ENCODE data around the gene FOCAD. TPM values are rescaled to one million over a fixed set of nuclear protein-coding genes. Genes with fewer than 3 reads are reported as not detected.

The FOCAD gene
- polyA plus RNA-seq, 4 donors, result 3.5 to 14.9 (median 6.9) TPM

DNA sequence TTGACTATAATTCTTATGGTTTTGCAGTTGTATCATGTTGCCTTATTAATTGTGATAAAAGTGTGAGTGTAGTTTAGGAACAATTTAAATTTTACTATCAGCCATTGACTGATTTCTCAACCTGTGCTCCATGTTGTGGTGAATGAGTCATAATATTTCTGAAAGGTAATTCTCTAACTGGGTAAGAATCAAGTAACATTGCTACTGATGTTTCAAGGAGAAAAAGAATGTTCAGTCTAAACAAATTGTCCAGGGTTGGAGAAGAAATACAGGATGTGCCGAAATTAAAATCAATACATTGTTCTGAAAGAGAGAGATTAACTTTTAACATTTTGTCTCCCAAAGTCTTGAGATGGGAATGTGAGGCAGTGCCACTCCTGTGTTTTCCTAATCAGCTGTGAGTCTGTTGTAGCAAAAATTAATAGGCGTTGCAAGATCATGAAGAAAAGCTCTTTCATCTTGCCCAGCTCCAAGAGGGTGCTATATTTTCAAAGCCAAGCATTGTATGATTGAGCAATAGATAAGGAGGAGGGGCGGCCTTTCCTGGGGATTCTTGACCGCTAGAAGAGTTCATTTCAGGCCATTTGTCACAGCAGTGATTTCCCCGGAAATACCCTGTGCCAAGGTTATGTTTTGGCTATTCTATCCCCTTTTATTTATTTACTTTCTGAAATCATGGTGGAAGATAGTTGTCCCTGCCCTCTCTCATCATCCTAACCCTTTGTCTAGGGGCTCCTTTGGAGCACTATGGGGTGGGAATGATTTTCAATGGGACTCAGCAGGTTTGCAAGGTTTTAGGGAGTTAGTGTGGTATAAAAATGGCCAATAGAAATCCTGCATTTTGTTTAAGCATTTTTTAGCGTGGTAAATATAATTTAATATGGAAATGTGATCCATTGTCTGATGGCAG lies 151.6 kb downstream of the FOCAD start:
- Histone ChIP-seq H3K27me3 (ENCODE audit: control insufficient read depth in 3 of 3, insufficient read depth in 3 of 3, low read length in 3 of 3) (no peaks in the 10 kb centered on the region), H3K27ac (ENCODE audit: low read depth in 1 of 3, low read length in 2 of 3) (no peak overlapping the region), H3K9me3 (ENCODE audit: control insufficient read depth in 2 of 2, insufficient read depth in 1 of 2, low read depth in 1 of 2, low read length in 1 of 2) (no peaks in the 10 kb centered on the region), H3K36me3 (ENCODE audit: control insufficient read depth in 3 of 3, insufficient read depth in 2 of 3, low read depth in 1 of 3, low read length in 3 of 3) (no peaks in the 10 kb centered on the region), H3K4me1 (ENCODE audit: control insufficient read depth in 3 of 3, insufficient read depth in 2 of 3, low read depth in 1 of 3, low read length in 2 of 3) (no peaks in the 10 kb centered on the region), H3K4me3 (ENCODE audit: low read depth in 1 of 3, low read length in 3 of 3) (no peak overlapping the region)
- FAIRE-seq, result peak; percentile 67
- WGBS, 3 donors, result 69 to 89% (median 76%) methylated on average over 6 of the region's 6 CpGs
- DNase-seq, result no peak

DNA sequence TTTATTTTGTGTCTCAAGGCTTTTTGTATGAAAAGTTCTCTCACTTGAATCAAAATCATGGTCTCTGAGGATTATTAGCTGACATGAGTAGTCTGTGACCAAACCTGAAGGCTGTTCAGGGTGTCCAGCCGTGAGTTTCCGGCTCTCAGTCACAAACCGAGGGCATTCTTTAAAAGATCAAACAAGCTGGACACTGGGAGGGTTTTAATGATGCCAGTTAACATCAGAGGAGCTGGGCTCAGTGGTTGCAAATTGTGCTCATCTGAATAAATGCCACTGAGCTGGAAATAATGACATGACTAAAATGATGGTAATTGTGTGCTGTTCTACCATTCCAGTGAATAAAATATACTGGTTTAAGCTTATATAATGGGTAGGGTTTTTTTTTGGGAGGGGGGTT lies 153.1 kb downstream of the FOCAD start:
- no peaks in the 10 kb centered on the region for H3K27me3 ChIP-seq (ENCODE audit: control insufficient read depth in 3 of 3, insufficient read depth in 3 of 3, low read length in 3 of 3)
- no peak overlapping the region for H3K4me3 ChIP-seq (ENCODE audit: low read depth in 1 of 3, low read length in 3 of 3)
- no peaks in the 10 kb centered on the region for H3K9me3 ChIP-seq (ENCODE audit: control insufficient read depth in 2 of 2, insufficient read depth in 1 of 2, low read depth in 1 of 2, low read length in 1 of 2)
- 90 to 99% (median 94%) methylated on average over 3 of the region's 3 CpGs for WGBS, 3 donors
- FAIRE-seq (no peak), DNase-seq (no peak)
- no peaks in the 10 kb centered on the region for H3K4me1 ChIP-seq (ENCODE audit: control insufficient read depth in 3 of 3, insufficient read depth in 2 of 3, low read depth in 1 of 3, low read length in 2 of 3)
- no peak overlapping the region for H3K27ac ChIP-seq (ENCODE audit: low read depth in 1 of 3, low read length in 2 of 3)
- H3K36me3 ChIP-seq (ENCODE audit: control insufficient read depth in 3 of 3, insufficient read depth in 2 of 3, low read depth in 1 of 3, low read length in 3 of 3), result no peaks in the 10 kb centered on the region

DNA sequence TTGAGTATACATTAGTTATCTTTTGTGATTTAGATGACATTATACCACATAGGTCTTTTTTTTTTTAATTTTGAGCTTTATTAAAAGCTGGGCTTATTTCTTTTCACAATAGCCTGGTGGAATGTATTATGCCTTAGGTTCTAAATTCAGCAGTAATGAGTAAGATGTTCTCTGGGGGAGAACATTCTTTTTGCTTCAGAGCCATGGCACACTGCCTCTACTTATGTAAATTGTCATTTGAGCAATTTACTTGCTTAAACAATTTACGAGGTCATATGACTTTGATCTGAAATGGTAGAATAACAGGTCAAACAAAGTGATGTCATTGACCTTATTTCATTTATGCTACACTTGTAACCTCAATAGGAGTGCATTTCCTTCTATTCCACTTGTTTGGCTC lies 154.2 kb downstream of the FOCAD start:
- Histone ChIP-seq H3K36me3 (ENCODE audit: control insufficient read depth in 3 of 3, insufficient read depth in 2 of 3, low read depth in 1 of 3, low read length in 3 of 3) (no peaks in the 10 kb centered on the region), H3K27me3 (ENCODE audit: control insufficient read depth in 3 of 3, insufficient read depth in 3 of 3, low read length in 3 of 3) (no peaks in the 10 kb centered on the region), H3K27ac (ENCODE audit: low read depth in 1 of 3, low read length in 2 of 3) (no peak overlapping the region), H3K4me1 (ENCODE audit: control insufficient read depth in 3 of 3, insufficient read depth in 2 of 3, low read depth in 1 of 3, low read length in 2 of 3) (no peaks in the 10 kb centered on the region), H3K9me3 (ENCODE audit: control insufficient read depth in 2 of 2, insufficient read depth in 1 of 2, low read depth in 1 of 2, low read length in 1 of 2) (no peaks in the 10 kb centered on the region), H3K4me3 (ENCODE audit: low read depth in 1 of 3, low read length in 3 of 3) (no peak overlapping the region)
- WGBS, 3 donors, result 72 to 79% (median 73%) methylated on average over 1 of the region's 1 CpG
- DNase-seq (no peak), FAIRE-seq (no peak)

DNA sequence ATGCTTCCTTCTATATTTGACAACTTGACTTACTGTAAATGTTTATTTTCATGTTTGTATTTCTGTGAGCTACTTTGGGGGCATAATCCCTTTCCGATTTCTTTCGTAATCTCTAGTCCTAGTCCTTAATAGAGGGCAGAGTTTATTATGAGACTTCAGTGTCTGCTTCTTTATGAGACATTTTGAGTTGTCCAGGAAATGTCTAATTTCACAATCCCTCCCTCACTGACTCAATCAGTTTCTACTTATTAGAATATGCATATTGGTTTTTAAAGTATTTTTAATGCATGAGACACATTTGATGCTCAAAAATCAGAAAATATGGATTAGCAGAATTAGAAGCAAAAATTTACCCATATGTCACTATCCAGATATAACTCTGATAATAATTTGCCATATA lies 160.9 kb downstream of the FOCAD start:
- Histone ChIP-seq H3K4me1 (ENCODE audit: control insufficient read depth in 3 of 3, insufficient read depth in 2 of 3, low read depth in 1 of 3, low read length in 2 of 3) (no peaks in the 10 kb centered on the region), H3K36me3 (ENCODE audit: control insufficient read depth in 3 of 3, insufficient read depth in 2 of 3, low read depth in 1 of 3, low read length in 3 of 3) (no peaks in the 10 kb centered on the region), H3K27me3 (ENCODE audit: control insufficient read depth in 3 of 3, insufficient read depth in 3 of 3, low read length in 3 of 3) (no peaks in the 10 kb centered on the region), H3K4me3 (ENCODE audit: low read depth in 1 of 3, low read length in 3 of 3) (no peak overlapping the region), H3K27ac (ENCODE audit: low read depth in 1 of 3, low read length in 2 of 3) (no peak overlapping the region), H3K9me3 (ENCODE audit: control insufficient read depth in 2 of 2, insufficient read depth in 1 of 2, low read depth in 1 of 2, low read length in 1 of 2) (no peaks in the 10 kb centered on the region)
- no peak for DNase-seq
- FAIRE-seq, result no peak
- 88 to 97% (median 91%) methylated on average over 2 of the region's 2 CpGs for WGBS, 3 donors

DNA sequence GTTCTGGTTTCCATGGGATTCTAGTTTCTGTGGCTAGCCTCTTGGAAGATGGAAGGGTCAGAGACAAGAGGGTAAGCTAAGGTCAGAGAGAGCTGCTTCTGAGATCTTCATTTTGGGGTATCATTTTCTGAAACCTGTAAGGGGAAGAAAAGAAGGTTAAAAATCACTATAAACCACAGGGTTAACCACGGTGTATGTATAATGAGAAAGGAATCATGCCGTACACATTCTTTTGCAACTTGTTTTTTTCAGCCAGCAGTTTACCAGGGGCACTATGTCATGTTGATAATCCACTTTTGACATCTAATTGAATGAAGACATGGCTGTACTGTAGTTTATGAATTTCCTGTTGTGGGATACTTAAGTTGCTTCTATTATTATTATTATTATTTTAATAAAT lies 164.4 kb downstream of the FOCAD start:
- 62 to 84% (median 70%) methylated on average over 2 of the region's 2 CpGs for WGBS, 3 donors
- no peaks in the 10 kb centered on the region for H3K4me1 ChIP-seq (ENCODE audit: control insufficient read depth in 3 of 3, insufficient read depth in 2 of 3, low read depth in 1 of 3, low read length in 2 of 3)

DNA sequence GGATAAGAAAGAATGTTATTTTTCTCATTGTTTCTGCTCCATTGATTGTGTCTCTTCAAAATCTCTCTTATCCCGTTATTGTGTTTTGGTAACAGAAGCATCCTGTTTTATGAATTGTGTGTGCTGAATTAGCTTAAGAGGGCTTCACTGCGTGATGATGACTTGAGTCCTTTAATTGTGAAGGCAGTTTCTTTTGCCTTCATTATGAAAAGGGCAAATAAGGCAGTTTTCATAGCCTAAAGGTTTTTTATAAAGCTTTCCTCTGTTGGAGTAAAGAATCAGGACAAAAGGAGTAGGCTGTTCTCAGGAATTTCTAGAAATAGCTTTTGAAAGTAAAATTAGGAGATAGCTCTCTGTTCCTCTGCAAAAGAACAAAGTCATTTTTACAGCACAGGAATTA lies 169.8 kb downstream of the FOCAD start:
- Histone ChIP-seq H3K27me3 (ENCODE audit: control insufficient read depth in 3 of 3, insufficient read depth in 3 of 3, low read length in 3 of 3) (no peaks in the 10 kb centered on the region), H3K4me1 (ENCODE audit: control insufficient read depth in 3 of 3, insufficient read depth in 2 of 3, low read depth in 1 of 3, low read length in 2 of 3) (no peaks in the 10 kb centered on the region), H3K27ac (ENCODE audit: low read depth in 1 of 3, low read length in 2 of 3) (no peak overlapping the region), H3K36me3 (ENCODE audit: control insufficient read depth in 3 of 3, insufficient read depth in 2 of 3, low read depth in 1 of 3, low read length in 3 of 3) (no peaks in the 10 kb centered on the region), H3K4me3 (ENCODE audit: low read depth in 1 of 3, low read length in 3 of 3) (no peak overlapping the region), H3K9me3 (ENCODE audit: control insufficient read depth in 2 of 2, insufficient read depth in 1 of 2, low read depth in 1 of 2, low read length in 1 of 2) (no peaks in the 10 kb centered on the region)
- 85 to 88% (median 88%) methylated on average over 2 of the region's 2 CpGs for WGBS, 3 donors
- DNase-seq (no peak), FAIRE-seq (no peak)

More for the DNA sequence above, 164.4 kb downstream of the FOCAD start:
- FAIRE-seq, result no peak
- H3K4me3 ChIP-seq (ENCODE audit: low read depth in 1 of 3, low read length in 3 of 3), result no peak overlapping the region
- no peaks in the 10 kb centered on the region for H3K9me3 ChIP-seq (ENCODE audit: control insufficient read depth in 2 of 2, insufficient read depth in 1 of 2, low read depth in 1 of 2, low read length in 1 of 2)
- H3K27me3 ChIP-seq (ENCODE audit: control insufficient read depth in 3 of 3, insufficient read depth in 3 of 3, low read length in 3 of 3), result no peaks in the 10 kb centered on the region
- no peak for DNase-seq
- no peaks in the 10 kb centered on the region for H3K36me3 ChIP-seq (ENCODE audit: control insufficient read depth in 3 of 3, insufficient read depth in 2 of 3, low read depth in 1 of 3, low read length in 3 of 3)
- no peak overlapping the region for H3K27ac ChIP-seq (ENCODE audit: low read depth in 1 of 3, low read length in 2 of 3)

DNA sequence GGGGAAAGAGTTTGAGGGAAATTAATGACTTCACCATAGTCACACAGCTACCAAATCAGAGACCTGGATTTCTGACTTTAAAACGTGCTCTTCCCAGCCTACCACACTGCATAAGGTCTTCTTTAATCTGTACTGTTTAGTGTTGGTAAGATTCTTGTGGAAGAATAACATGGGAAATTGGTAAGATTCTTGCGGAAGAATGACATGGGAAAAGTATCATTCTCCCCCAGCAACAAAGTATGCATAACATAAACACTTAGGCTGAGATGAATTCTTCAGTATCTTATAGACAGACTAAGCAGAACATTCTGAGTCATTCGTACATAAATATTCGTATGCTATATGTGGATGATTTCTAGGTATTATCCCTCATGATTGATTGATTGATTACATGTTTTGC lies 170.4 kb downstream of the FOCAD start:
- Histone ChIP-seq H3K27ac (ENCODE audit: low read depth in 1 of 3, low read length in 2 of 3) (no peak overlapping the region), H3K27me3 (ENCODE audit: control insufficient read depth in 3 of 3, insufficient read depth in 3 of 3, low read length in 3 of 3) (no peaks in the 10 kb centered on the region), H3K36me3 (ENCODE audit: control insufficient read depth in 3 of 3, insufficient read depth in 2 of 3, low read depth in 1 of 3, low read length in 3 of 3) (no peaks in the 10 kb centered on the region), H3K4me1 (ENCODE audit: control insufficient read depth in 3 of 3, insufficient read depth in 2 of 3, low read depth in 1 of 3, low read length in 2 of 3) (no peaks in the 10 kb centered on the region), H3K4me3 (ENCODE audit: low read depth in 1 of 3, low read length in 3 of 3) (no peak overlapping the region), H3K9me3 (ENCODE audit: control insufficient read depth in 2 of 2, insufficient read depth in 1 of 2, low read depth in 1 of 2, low read length in 1 of 2) (no peaks in the 10 kb centered on the region)
- 65 to 87% (median 85%) methylated on average over 4 of the region's 4 CpGs for WGBS, 3 donors
- no peak for DNase-seq
- FAIRE-seq, result no peak

DNA sequence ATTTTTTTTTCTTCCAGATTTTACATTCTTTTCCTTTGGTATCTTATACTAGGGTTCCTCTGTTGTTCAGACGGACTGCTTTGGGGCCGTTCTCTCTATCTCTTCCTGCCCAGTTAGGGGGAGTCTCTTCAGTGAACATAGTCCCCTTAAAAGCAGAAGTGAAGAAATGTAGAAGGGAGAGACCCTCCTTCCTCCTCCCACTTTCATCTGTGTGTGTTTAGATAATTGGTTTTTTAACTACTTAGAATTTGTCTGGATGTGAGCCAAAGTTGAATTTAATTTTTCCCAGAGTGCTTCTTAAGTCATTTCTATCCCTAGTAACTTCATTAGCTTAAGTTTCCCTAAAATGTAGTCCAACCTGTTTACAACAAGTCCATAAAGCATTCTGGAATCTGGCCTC lies 179.9 kb downstream of the FOCAD start:
- H3K27ac ChIP-seq (ENCODE audit: low read depth in 1 of 3, low read length in 2 of 3), result no peak overlapping the region
- no peaks in the 10 kb centered on the region for H3K36me3 ChIP-seq (ENCODE audit: control insufficient read depth in 3 of 3, insufficient read depth in 2 of 3, low read depth in 1 of 3, low read length in 3 of 3)
- H3K27me3 ChIP-seq (ENCODE audit: control insufficient read depth in 3 of 3, insufficient read depth in 3 of 3, low read length in 3 of 3), result no peaks in the 10 kb centered on the region
- no peaks in the 10 kb centered on the region for H3K9me3 ChIP-seq (ENCODE audit: control insufficient read depth in 2 of 2, insufficient read depth in 1 of 2, low read depth in 1 of 2, low read length in 1 of 2)
- no peaks in the 10 kb centered on the region for H3K4me1 ChIP-seq (ENCODE audit: control insufficient read depth in 3 of 3, insufficient read depth in 2 of 3, low read depth in 1 of 3, low read length in 2 of 3)
- no peak overlapping the region for H3K4me3 ChIP-seq (ENCODE audit: low read depth in 1 of 3, low read length in 3 of 3)
- FAIRE-seq (no peak), DNase-seq (no peak)
- WGBS, 3 donors, result 82 to 95% (median 91%) methylated on average over 2 of the region's 2 CpGs

DNA sequence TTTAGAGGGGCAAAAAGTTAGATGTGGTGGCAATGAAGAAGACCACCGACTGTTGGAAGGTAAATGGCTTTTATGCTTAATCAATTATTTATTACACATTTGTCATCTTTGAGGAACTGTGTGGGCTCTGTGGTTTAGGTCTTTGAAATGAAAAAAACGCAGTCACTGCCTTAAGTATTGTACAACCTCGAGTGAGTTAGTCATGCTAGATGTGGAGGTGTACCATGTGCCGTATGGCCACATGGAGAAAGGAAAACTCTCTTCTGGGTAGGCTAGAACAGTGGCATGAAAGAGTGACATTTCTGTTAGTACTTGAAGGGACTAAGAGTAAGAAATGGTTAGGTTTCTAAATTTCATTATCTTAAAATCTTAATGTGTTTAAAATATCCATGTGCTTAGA lies 181.3 kb downstream of the FOCAD start:
- Histone ChIP-seq H3K9me3 (ENCODE audit: control insufficient read depth in 2 of 2, insufficient read depth in 1 of 2, low read depth in 1 of 2, low read length in 1 of 2) (no peaks in the 10 kb centered on the region), H3K4me3 (ENCODE audit: low read depth in 1 of 3, low read length in 3 of 3) (no peak overlapping the region), H3K27ac (ENCODE audit: low read depth in 1 of 3, low read length in 2 of 3) (no peak overlapping the region), H3K36me3 (ENCODE audit: control insufficient read depth in 3 of 3, insufficient read depth in 2 of 3, low read depth in 1 of 3, low read length in 3 of 3) (no peaks in the 10 kb centered on the region), H3K4me1 (ENCODE audit: control insufficient read depth in 3 of 3, insufficient read depth in 2 of 3, low read depth in 1 of 3, low read length in 2 of 3) (no peaks in the 10 kb centered on the region), H3K27me3 (ENCODE audit: control insufficient read depth in 3 of 3, insufficient read depth in 3 of 3, low read length in 3 of 3) (no peaks in the 10 kb centered on the region)
- WGBS, 3 donors, result 67 to 86% (median 78%) methylated on average over 4 of the region's 4 CpGs
- FAIRE-seq (no peak), DNase-seq (no peak)
